ENCODE measurements around the gene IRAK2. TPM values are rescaled to one million over a fixed set of nuclear protein-coding genes. Genes with fewer than 3 reads are reported as not detected.
A peak's percentile ranks its signal among the peaks of the same experiment; 100 is the strongest.
"Not testable (repeated sequence)": the region's sequence is repeated elsewhere in the genome, so short reads cannot be mapped to it uniquely, and the experiment has no call there.

Gene IRAK2
- total RNA-seq, 1 experiment from 2014 or later: 5.9 TPM

DNA sequence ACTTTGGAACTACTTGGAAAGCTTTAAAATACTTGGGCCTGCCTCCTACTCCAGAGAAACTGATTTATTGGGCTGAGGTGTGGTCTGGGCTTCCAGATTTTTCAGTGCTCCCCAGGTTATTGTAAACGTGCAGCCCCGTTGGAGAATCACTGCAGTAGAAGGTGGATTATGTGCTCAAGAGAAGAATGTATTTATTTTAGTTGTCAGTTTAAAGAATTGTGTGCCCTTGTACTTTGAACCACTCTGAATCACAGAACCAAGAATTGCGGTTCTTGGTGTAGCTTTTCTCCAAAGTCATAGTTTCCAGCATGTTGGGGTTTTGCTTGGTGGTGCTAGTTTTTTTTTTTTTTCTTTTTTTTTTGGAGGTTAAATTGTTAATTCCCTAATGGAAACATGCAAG lies 85.1 kb downstream of the IRAK2 start:
- DNase-seq (ENCODE audit: low read depth): no peak

DNA sequence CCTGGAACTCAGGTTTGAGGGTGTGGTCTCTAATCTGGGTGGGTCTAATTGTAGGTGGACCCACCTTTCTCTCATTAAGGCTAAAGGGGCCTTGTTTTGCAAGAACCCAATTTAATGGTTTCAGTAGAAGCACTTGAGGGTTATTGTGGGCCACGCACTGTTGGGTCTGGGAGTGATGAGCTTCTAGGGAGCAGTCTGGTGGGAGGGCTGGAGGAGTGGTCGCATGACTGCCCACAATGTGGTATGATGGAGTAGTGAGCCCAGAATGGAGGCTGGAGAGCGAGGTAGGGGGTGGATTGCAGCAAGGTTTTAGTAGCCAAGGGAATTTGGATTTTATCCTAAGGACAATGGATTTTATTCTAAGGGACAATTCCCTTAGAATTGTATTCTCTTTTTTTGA lies 86.3 kb downstream of the IRAK2 start:
- no peak for DNase-seq (ENCODE audit: low read depth)

DNA sequence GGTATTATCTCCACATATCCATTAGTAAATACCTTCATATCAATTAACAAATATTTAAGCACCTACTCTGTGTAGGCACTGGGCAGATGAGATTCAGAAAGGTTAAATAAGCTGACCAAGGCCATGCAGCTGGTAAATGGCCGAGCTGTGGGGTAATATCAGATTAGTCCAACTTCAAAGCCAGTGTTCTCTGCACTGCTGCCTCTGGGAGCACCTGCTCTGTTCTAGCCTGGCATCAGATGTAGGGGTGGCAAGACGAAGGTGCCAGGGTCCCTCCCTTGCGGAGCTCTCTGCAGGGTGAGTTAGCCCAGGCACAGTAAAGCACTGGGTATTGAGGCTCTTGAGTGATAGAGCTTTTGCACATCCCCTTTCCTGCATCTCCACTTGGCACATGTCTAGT lies 89.0 kb downstream of the IRAK2 start:
- DNase-seq (ENCODE audit: low read depth): no peak

DNA sequence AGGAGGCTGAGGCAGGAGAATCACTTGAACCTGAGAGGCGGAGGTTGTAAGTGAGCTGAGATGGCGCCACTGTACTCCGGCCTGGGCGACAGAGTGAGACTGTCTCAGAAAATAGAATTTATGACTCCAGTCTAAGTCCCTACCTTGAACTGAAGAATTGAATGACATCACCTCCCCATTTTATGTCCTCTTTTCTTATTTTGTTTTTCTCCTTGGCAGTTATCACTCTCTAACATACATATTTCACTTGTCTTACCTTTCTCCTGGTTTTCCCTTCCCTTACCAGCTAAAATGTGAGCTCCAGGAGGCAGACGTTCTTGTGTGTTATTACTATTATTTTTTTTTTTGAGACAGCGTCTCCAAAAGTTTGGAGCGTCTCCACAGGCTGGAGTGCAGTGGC lies 91.1 kb downstream of the IRAK2 start:
- no peak for DNase-seq (ENCODE audit: low read depth)

- no peak for DNase-seq (ENCODE audit: low read depth)
These were observed 94.3 kb downstream of the IRAK2 start for GRCh38 chr3:10259036-10259435.

- no peak for DNase-seq (ENCODE audit: low read depth)
These were observed 95.1 kb downstream of the IRAK2 start for GRCh38 chr3:10259798-10260197.

DNA sequence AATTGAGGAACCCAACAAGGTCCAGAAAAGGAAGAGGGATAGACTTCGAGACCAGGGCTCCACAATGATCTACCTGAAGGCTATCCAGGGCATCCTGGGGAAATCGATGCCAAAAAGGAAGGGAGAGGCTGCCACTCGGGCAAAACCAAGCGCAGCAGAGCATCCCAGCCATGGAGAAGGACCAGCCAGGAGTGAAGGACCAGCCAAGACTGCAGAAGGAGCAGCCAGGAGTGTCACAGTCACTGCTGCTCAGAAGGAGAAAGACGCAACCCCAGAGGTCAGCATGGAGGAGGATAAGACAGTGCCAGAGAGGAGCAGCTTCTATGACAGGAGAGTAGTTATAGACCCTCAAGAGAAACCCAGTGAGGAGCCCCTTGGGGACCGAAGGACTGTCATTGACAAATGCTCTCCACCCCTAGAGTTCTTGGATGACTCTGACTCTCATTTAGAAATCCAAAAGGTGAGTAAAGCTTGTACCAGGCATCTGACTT lies 95.5 kb downstream of the IRAK2 start:
- DNase-seq (ENCODE audit: low read depth): no peak

DNA sequence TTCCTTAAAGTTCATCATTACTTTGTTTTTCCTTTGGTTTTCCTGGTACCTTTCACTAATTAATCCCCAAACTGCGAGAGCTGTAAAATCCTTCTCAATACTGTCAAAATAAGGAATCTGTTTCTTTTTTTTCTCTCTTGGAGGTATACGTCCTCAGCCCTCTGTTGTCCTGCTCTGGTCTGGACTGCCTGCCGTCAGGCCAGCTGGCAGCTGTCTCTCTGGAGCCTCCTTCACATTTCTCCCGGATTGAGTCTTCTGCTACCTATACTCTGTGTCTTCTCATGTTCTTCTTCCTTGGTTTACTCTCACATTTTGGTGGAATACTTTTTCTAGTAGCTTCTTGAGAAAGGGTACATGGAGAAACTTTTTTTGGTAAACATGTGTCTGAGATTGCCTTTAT lies 97.3 kb downstream of the IRAK2 start:
- no peak for DNase-seq (ENCODE audit: low read depth)

DNA sequence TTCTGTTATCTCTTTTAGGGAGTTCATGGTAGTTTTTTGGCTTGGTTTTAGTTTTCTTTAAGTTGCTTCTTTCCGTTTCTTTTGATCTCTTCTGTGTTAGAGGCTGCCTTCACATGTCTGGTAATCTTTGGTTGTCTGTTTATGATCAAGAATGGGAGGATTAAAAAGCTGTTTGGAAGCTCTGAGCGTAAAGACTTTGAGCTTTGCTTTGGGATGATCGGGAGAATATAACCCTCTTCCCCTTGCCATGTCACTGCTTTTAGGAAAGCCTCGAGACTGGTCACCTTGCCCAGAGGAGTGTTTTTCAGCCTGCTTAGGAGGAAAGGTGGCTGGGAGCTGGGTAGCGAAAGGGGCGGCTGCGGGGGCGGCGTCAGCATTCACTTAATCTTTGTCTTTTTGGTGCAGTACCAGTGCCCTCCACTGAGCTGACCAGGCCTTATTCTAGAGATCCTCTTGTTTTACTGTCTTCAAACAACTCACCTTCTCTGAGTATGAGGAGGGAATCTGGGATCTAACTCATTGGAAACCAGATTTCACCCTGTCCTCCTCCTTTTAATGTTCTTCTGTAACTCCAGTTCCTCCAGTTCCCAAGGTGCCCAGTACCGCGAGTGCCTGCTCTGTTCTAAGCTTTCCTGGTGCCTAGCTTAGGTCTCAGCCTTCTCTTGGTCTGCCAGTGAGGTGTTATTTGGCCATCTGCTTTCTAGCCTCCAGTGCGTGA lies 99.1 kb downstream of the IRAK2 start:
- peak; percentile 29 for DNase-seq (ENCODE audit: low read depth)

DNA sequence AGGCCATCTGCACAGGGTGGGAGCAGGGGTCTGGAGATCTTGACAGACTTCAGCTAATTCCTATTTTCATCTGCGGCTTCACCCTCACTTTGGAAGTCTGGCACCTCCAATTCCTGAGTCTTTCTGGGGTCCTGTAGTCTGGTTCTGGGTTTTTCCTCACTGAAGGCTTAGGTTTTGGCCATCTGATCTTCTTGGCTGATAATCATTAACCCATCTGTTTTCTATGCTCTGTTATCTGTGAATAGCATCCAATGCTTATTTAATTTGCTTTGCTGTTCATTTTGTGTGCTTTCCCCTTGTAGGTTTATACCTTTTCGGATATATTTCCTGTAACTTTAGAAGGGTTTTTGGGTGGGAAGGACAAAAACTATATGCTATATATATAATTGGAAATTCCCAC lies 101.1 kb downstream of the IRAK2 start:
- DNase-seq (ENCODE audit: low read depth): no peak

GRCh38 chr3:10266936-10267335 lies 102.2 kb downstream of the IRAK2 start:
- DNase-seq (ENCODE audit: low read depth): not testable (repeated sequence)

DNA sequence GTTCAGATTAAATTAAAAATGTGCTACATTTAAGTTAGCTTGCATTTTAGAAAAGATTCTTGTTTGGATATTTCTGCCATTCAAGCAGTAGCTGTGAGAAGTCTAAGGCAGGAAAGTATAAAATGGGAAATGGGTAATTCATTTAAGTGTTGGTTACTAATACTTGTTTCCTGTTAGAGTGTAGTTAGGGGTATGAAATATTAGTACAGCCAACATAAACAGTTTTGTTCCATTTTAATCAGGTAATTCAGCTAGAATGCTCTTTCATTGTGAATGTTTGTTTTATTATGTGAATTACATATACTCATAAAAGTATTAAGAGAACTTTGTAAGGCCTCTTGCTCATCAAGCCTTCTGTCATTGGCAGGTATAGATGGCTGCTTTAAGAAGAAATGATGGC lies 103.4 kb downstream of the IRAK2 start:
- DNase-seq (ENCODE audit: low read depth): no peak

GRCh38 chr3:10268930-10269329 lies 104.2 kb downstream of the IRAK2 start:
- no peak for DNase-seq (ENCODE audit: low read depth)

- no peak for DNase-seq (ENCODE audit: low read depth)
These were observed 104.7 kb downstream of the IRAK2 start for GRCh38 chr3:10269443-10269842.

GRCh38 chr3:10272476-10272875 lies 107.8 kb downstream of the IRAK2 start:
- not testable (repeated sequence) for DNase-seq (ENCODE audit: low read depth)

DNA sequence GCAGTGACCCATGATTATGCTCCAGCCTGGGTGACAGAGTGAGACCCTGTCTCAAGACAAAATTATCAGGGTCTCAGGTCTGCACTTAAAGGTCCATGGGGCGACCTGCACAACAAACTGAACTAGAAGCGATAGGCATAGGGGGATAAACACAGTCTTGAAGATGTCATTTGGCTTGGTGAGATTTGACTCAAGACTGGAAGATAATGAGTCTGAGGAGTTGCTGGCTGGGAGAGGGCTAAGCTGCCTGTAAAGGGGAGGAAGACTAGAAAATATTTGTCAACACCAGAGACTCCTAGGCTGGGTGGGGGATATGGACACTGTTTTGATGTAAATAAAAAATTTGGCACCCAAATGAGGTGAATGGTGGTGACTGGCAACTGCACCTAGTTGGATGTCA lies 108.3 kb downstream of the IRAK2 start:
- DNase-seq (ENCODE audit: low read depth): no peak

GRCh38 chr3:10273702-10274305 lies 109.1 kb downstream of the IRAK2 start:
- no peak for DNase-seq (ENCODE audit: low read depth)

DNA sequence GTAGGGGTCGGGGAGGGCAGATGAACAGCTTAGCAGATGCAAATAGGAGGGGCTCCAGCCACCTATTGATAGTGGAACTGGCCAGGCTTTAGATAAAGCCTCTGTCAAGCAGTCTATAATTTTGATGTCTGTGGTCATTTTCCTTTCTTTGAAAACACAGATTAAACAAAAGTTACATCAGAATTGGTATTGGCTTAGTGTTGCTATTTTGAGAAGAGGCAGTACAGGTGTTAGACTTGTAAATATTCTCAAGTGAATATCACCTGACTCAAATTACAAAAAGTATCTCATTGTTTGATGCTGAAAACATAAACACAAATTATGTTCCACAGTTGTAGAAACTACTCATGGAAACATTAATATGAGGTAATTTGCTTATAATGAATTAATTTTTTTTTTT lies 109.9 kb downstream of the IRAK2 start:
- DNase-seq (ENCODE audit: low read depth): no peak

- DNase-seq (ENCODE audit: low read depth): no peak
These were observed 112.5 kb downstream of the IRAK2 start for GRCh38 chr3:10277115-10277625.

DNA sequence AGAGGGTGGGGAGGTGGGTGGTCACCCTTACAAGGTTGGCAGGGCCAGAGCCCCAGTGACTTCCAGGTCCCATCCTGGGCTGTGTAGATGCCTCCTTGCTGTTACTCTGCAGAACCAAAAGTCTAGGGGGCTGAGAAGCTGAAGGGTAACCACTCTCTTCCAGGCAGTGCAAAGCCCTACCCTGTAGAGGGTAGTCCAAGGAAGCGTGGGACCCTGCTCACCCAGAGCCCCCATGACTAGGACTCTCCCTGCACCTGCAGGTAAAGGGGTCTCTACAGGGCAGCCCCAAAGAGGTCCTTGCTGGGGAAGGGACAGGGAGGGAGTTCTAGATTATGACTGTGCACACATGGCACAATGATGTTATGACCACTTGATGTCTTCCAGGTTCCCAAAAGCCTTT lies 113.8 kb downstream of the IRAK2 start:
- no peak for DNase-seq (ENCODE audit: low read depth)

DNA sequence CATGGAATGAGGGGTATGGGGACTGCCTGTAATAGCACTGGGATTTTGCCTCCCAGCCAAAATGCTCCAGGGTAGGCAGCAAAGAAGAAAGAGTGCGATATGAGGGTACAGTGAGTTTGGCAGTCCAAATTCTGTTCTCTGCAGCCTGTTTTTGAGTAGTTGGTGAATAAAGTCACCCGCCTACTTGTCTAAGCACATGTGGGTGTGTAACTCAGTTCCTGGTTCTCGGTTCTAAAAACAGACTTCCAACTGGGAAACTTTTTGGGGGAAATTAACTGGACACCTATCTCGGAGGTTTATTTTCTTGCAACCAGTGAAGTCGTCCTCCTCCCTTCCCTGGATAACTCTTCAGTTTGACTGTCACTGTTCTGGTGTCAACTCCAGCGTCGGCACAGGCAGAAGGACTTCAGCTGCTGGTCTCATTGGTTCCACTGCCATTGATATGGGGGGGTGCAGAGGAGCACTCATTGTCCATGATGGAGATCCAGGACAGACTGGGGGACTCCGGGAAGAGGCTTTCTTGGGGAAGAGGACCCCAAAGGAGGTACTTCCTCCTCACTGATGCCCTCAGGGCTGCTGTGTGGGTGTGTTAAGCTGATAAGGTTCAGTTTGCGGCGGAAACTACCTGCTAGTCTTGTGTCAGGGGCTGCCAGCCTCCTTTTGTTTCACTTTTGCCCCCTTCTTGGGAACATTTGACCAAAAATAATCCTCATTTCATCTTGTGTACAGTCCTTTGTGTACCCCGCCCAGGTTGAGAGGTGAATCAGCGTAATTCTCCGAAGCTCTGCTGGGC lies 114.9 kb downstream of the IRAK2 start:
- no peak for DNase-seq (ENCODE audit: low read depth)

DNA sequence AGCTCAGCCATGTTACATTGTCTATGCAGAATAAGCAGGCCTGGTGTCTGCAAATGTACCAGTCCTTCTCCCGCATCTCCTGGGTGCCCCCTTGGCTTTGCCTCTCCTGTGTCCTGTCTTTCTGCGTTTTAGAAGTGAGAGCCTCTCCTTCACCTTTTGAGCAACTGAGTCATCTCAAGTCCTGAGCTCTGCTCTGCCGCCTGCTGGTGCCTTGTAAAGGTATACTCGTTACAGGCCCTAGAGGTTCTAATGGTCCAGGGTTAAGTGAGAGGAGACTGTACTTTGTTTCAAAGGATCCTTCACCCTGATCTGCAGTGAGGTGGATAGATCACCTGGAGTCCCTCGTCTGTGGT lies 115.4 kb downstream of the IRAK2 start:
- DNase-seq (ENCODE audit: low read depth): no peak

GRCh38 chr3:10280571-10280970 lies 115.9 kb downstream of the IRAK2 start:
- DNase-seq (ENCODE audit: low read depth): no peak
